Glomerular endothelial cell (primary cell): ENCODE data around the gene BTD. TPM values are rescaled to one million over a fixed set of nuclear protein-coding genes. Genes with fewer than 3 reads are reported as not detected.

Experiments used
- DNase-seq: peaks from one replicate; pipeline ENCODE4 v3.0.0-alpha.2; 2011; ENCODE audit warnings: low read depth, low spot score; ENCODE audit errors: extremely low read depth
- total RNA-seq: library from RNA; depleted of rRNA; stranded (reverse); fragments of >200 nt; gene quantifications from 2 replicates; pipeline ENCODE4 v1.2.3, GENCODE V29; 2015

BTD gene
- total RNA-seq, 1 donor from 2014 or later, result 24.8 TPM

- DNase-seq, result no peak
These were observed 58.8 kb downstream of the BTD start for GRCh38 chr3:15660055-15660935.

- DNase-seq, result no peak
These were observed 62.6 kb downstream of the BTD start for GRCh38 chr3:15664144-15664543.

- DNase-seq, result no peak
These were observed 64.1 kb downstream of the BTD start for GRCh38 chr3:15665510-15666150.

- no peak for DNase-seq
These were observed 64.7 kb downstream of the BTD start for GRCh38 chr3:15666277-15666676.

- no peak for DNase-seq
These were observed 65.9 kb downstream of the BTD start for GRCh38 chr3:15667484-15667883.

GRCh38 chr3:15673536-15673935, 72.0 kb downstream of the BTD start:
- DNase-seq, result no peak

- DNase-seq, result no peak
These were observed 74.7 kb downstream of the BTD start for GRCh38 chr3:15676259-15676658.

GRCh38 chr3:15679306-15679705, 77.8 kb downstream of the BTD start:
- no peak for DNase-seq

GRCh38 chr3:15681668-15682067, 80.1 kb downstream of the BTD start:
- DNase-seq, result no peak

GRCh38 chr3:15682561-15683185, 81.1 kb downstream of the BTD start:
- DNase-seq, result no peak

- no peak for DNase-seq
These were observed 81.7 kb downstream of the BTD start for GRCh38 chr3:15683253-15683652.

GRCh38 chr3:15685927-15686326, 84.4 kb downstream of the BTD start:
- no peak for DNase-seq

GRCh38 chr3:15690230-15690629, 88.7 kb downstream of the BTD start:
- no peak for DNase-seq

GRCh38 chr3:15690748-15691147, 89.2 kb downstream of the BTD start:
- no peak for DNase-seq

- DNase-seq, result no peak
These were observed 91.8 kb downstream of the BTD start for GRCh38 chr3:15693355-15693754.

GRCh38 chr3:15694628-15695027, 93.1 kb downstream of the BTD start:
- DNase-seq, result no peak

Other genes with a start within 250 kb of the BTD start
- gene METTL6, start 174.2 kb upstream of the BTD start, total RNA-seq, result 13.7 and 19.6 TPM in 2 replicates
- 26.4 and 28.6 TPM in 2 replicates for gene EAF1, start 174.1 kb upstream of the BTD start, total RNA-seq
- gene COLQ, start 80.0 kb upstream of the BTD start, total RNA-seq, result 0.05 and 2.6 TPM in 2 replicates
- gene HACL1, start 176 bp upstream of the BTD start, total RNA-seq, result 17.2 and 22.9 TPM in 2 replicates
- gene ANKRD28, start 196.2 kb downstream of the BTD start, total RNA-seq, result 44.0 and 45.9 TPM in 2 replicates